ENCODE measurements around the gene RNF10. TPM values are rescaled to one million over a fixed set of nuclear protein-coding genes. Genes with fewer than 3 reads are reported as not detected.
A peak's percentile ranks its signal among the peaks of the same experiment; 100 is the strongest.

Gene RNF10
- total and polyA plus RNA-seq, 2 experiments from 2014 or later, result 113 to 149 TPM

DNA sequence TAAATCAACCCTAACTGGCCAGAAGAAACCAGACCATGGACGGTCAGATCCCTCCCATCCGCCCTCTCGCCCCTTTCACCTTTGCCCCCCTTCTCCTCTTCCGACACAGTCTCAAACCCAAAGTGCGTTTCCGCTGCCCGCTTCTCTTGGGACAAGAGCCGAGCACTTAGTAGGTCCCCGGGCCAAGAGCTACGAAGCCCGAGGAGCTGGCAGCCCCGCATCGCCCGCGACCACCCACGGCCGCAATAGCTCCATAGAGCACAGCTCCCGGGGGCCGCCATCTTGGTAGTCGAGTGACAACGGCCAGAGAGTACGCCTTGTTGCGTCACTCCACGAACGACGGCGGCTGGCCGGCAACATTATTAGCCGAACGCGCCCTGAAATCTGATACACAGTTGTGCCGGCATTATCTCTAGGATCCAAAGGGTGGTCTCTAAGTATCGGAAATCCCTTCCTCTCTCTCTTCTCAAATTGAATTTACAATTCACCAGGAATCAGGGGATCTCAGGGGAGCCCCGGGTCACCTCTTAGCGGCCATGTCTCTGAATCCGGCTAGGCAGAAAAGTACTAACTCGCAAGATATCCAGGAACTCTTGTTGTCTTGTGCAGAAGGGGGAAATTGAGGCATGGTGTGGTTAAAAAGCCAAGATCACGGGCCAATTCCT is 5.2 kb upstream of the RNF10 start, which contains the start of gene COQ5 (continued):
- TF ChIP-seq, protein P1, sequence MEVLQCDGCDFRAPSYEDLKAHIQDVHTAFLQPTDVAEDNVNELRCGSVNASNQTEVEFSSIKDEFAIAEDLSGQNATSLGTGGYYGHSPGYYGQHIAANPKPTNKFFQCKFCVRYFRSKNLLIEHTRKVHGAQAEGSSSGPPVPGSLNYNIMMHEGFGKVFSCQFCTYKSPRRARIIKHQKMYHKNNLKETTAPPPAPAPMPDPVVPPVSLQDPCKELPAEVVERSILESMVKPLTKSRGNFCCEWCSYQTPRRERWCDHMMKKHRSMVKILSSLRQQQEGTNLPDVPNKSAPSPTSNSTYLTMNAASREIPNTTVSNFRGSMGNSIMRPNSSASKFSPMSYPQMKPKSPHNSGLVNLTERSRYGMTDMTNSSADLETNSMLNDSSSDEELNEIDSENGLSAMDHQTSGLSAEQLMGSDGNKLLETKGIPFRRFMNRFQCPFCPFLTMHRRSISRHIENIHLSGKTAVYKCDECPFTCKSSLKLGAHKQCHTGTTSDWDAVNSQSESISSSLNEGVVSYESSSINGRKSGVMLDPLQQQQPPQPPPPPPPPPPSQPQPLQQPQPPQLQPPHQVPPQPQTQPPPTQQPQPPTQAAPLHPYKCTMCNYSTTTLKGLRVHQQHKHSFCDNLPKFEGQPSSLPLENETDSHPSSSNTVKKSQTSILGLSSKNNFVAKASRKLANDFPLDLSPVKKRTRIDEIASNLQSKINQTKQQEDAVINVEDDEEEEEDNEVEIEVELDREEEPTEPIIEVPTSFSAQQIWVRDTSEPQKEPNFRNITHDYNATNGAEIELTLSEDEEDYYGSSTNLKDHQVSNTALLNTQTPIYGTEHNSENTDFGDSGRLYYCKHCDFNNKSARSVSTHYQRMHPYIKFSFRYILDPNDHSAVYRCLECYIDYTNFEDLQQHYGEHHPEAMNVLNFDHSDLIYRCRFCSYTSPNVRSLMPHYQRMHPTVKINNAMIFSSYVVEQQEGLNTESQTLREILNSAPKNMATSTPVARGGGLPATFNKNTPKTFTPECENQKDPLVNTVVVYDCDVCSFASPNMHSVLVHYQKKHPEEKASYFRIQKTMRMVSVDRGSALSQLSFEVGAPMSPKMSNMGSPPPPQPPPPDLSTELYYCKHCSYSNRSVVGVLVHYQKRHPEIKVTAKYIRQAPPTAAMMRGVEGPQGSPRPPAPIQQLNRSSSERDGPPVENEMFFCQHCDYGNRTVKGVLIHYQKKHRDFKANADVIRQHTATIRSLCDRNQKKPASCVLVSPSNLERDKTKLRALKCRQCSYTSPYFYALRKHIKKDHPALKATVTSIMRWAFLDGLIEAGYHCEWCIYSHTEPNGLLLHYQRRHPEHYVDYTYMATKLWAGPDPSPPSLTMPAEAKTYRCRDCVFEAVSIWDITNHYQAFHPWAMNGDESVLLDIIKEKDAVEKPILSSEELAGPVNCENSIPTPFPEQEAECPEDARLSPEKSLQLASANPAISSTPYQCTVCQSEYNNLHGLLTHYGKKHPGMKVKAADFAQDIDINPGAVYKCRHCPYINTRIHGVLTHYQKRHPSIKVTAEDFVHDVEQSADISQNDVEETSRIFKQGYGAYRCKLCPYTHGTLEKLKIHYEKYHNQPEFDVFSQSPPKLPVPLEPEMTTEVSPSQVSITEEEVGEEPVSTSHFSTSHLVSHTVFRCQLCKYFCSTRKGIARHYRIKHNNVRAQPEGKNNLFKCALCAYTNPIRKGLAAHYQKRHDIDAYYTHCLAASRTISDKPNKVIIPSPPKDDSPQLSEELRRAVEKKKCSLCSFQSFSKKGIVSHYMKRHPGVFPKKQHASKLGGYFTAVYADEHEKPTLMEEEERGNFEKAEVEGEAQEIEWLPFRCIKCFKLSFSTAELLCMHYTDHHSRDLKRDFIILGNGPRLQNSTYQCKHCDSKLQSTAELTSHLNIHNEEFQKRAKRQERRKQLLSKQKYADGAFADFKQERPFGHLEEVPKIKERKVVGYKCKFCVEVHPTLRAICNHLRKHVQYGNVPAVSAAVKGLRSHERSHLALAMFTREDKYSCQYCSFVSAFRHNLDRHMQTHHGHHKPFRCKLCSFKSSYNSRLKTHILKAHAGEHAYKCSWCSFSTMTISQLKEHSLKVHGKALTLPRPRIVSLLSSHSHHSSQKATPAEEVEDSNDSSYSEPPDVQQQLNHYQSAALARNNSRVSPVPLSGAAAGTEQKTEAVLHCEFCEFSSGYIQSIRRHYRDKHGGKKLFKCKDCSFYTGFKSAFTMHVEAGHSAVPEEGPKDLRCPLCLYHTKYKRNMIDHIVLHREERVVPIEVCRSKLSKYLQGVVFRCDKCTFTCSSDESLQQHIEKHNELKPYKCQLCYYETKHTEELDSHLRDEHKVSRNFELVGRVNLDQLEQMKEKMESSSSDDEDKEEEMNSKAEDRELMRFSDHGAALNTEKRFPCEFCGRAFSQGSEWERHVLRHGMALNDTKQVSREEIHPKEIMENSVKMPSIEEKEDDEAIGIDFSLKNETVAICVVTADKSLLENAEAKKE (CRISPR knock-in tag; IDR thresholded peaks at IDR 0.05), result no peak
- TF ChIP-seq NANOG (IDR thresholded peaks at IDR 0.05; ENCODE audit: borderline replicate concordance) (0 out of 2 replicates have a peak, but pooled peaks have one; percentile 20), EZH2 (IDR thresholded peaks at IDR 0.05; ENCODE audit: low read depth, unreplicated experiment) (no peak), CREB1 (CRISPR knock-in tag; IDR thresholded peaks at IDR 0.05; ENCODE audit: low read depth) (peak; percentile 92), STAT1 (IDR thresholded peaks at IDR 0.05; ENCODE audit: unreplicated experiment) (no peak), EZH2phosphoT487 (IDR thresholded peaks at IDR 0.05; ENCODE audit: unreplicated experiment) (no peak), ZNF331 (CRISPR knock-in tag; IDR thresholded peaks at IDR 0.05; ENCODE audit: low read depth) (no peak; the same call in 1 of the 2 replicates), POLR2AphosphoS5 (IDR thresholded peaks at IDR 0.05; ENCODE audit: low read depth) (peak; percentile 84)
- TF ChIP-seq, protein P2, sequence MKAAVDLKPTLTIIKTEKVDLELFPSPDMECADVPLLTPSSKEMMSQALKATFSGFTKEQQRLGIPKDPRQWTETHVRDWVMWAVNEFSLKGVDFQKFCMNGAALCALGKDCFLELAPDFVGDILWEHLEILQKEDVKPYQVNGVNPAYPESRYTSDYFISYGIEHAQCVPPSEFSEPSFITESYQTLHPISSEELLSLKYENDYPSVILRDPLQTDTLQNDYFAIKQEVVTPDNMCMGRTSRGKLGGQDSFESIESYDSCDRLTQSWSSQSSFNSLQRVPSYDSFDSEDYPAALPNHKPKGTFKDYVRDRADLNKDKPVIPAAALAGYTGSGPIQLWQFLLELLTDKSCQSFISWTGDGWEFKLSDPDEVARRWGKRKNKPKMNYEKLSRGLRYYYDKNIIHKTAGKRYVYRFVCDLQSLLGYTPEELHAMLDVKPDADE (IDR thresholded peaks at IDR 0.05), result peak; percentile 70
